ENCODE data around the gene EPS8L2.

- TF ChIP-seq HDAC2 (IDR thresholded peaks at IDR 0.05; ENCODE audit: borderline replicate concordance in 1 of 2, low read depth in 2 of 2, low read length in 2 of 2) (no peak), KDM1A (IDR thresholded peaks at IDR 0.05; ENCODE audit: borderline replicate concordance, low read length) (no peak)
These were observed 32.2 kb upstream of the EPS8L2 start for GRCh38 chr11:673866-674265.

Data from H1 (cell line).